CMK (cell line): Measurements from ENCODE around the gene MAPKAP1.

Experiments
- DNase-seq: peaks from one replicate; pipeline ENCODE4 v3.0.0-alpha.2; 2010; ENCODE audit warnings: low read depth

MAPKAP1 gene

GRCh38 chr9:125479846-125480615, 227.0 kb downstream of the MAPKAP1 start:
- no peak for DNase-seq

GRCh38 chr9:125477089-125477544, 229.9 kb downstream of the MAPKAP1 start:
- DNase-seq: no peak

DNA sequence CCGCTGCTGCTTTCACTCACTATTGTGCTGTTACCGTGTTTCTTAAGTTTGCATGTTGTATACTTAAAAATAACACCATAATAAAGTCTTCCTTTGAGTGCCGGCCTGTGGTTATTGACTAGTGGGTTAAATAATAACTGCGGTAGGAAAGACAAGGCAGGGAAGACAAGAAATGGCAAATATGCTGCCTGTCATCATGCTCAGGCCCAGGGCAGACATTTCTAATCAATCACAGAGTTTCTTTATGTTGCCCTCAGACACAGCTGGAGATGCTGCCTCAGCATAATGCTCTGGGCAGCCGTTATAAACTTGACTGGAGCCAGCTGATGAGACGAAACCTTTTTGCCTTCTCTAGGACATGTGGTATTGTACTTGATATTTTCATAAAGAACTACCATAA, 230.4 kb downstream of the MAPKAP1 start:
- no peak for DNase-seq

- no peak for DNase-seq
Observed at GRCh38 chr9:125475385-125475784, 231.6 kb downstream of the MAPKAP1 start.

DNA sequence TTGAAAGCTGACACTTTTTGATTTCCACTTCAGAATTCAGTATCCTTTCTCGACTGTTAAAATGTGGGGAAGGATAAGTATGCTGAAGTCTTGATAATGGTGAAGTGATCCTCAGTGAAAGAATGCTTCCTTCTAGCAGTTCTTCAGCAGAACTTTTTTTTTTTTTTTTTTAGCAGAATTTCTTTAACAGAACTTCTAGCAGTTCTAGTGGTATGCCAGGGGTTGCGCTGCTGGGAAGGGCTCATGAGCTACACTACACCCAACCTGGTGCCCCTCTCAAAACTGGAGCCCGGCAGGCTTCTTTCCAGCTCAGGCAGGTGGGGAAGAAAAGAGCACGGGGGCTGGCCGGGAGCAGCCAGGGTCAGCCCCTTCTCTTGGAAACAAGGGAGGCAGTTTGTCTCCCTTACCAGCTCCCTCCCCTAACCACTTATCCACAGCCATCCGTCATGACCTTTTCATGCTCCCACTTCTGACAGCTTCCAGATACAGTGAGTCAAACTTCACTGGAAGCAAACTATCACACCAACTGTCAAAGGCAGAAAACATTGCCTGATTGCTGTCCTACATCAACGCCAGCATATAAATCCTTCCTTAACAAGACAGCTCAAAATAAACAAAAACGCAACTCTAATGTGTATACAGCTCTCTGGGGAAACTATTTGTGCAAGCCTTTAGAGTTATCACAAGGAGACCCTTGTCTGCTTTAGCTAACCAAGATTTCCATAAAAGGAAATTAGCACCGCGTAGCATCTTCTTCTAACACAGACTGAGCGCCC, 233.9 kb downstream of the MAPKAP1 start:
- DNase-seq: no peak

GRCh38 chr9:125472562-125472925, 234.5 kb downstream of the MAPKAP1 start:
- DNase-seq: no peak

- DNase-seq: no peak
Observed at GRCh38 chr9:125470767-125471580, 236.0 kb downstream of the MAPKAP1 start.

DNA sequence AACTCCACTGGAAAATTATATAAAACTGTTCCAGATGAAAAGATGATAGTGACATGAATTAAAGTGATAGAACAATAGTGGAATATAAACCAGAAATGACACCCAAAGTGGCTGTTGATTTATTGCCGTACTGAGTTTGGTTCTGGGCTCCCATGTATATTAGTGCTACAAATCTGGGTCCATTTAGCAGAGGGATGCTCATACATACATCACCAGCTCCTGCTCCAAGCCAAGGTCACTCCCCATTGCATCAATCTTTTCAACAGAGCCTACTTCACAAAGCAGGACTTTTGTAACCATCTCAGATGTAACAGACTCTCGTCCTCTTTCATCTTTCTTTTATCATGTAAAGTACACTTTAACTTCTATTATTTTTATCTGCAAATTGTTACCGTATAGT, 236.8 kb downstream of the MAPKAP1 start:
- DNase-seq: no peak

GRCh38 chr9:125468646-125469045, 238.4 kb downstream of the MAPKAP1 start:
- DNase-seq: no peak

DNA sequence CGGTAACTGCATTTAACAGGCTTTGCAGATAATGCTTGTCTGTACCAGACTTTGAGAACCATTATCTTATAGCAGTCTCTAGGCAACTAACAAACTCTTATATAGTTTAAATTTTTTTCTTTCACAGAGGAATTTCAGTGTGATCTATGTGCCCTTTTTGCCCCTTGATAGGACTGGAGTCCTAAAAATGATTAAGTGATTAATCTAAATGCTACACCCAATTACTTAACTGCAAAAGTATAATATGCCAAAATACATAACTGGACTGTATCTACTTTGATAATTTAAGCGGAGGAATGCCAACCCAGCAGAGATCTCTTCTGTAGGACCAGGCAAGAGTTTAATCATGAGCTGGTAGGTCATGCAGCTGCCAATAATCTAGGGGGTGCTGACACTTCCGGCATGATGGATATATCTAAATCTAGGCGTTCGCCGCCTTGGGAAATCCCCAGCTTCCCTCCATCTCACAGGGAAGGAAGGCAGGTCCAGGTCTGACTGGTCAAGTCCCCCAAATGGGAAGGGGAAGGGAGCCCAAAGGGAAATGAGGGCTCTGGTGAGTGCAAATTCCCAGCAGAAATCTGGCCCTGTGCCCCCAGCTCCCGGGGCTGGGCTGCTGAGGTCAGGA, 239.8 kb downstream of the MAPKAP1 start:
- no peak for DNase-seq

GRCh38 chr9:125466411-125466810, 240.6 kb downstream of the MAPKAP1 start:
- DNase-seq: no peak

- no peak for DNase-seq
Observed at GRCh38 chr9:125464591-125465385, 242.2 kb downstream of the MAPKAP1 start.

DNA sequence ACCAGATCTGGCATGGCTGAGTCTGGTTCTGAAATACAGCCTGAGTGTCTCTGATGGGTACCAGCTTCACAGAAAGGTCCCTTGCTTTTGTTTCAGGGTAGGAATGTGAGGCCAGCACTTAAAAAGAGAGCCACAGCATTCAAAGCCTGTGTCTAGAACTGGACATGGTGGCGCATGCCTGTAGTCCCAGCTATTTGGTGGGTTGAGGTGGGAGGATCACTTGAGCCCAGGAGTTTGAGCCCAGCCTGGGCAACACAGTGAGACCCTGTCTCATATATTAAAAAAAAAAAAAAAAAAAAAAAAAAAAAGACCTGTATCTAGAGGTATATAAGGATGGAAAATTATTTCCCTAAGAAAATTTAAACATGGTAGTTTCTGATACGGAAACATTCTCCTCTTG, 243.1 kb downstream of the MAPKAP1 start:
- no peak for DNase-seq

DNA sequence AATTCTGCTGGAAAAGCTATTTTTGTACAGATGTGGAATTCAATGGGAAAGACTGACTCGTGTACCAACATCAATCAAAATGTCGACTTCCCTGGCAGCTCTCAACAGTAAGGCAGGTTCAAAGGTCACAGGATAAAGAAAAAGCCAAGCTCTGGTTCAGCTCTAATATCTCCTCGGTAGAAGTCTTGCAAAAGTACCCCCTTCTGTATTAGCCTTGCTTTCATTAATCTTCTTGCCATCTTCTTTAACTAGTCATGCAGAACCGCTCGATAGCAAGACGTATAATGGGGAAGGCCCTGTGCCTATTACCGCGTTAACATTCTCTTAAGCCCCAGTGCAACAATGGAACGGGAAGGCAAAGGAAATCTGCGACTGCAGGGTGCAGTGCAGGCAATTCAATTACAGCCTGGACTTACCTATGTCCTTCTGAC, 244.1 kb downstream of the MAPKAP1 start:
- no peak for DNase-seq

- DNase-seq: no peak
Observed at GRCh38 chr9:125461636-125462190, 245.3 kb downstream of the MAPKAP1 start.

GRCh38 chr9:125460883-125461635, 245.9 kb downstream of the MAPKAP1 start:
- DNase-seq: no peak

- DNase-seq: no peak
Observed at GRCh38 chr9:125460346-125460745, 246.7 kb downstream of the MAPKAP1 start.

DNA sequence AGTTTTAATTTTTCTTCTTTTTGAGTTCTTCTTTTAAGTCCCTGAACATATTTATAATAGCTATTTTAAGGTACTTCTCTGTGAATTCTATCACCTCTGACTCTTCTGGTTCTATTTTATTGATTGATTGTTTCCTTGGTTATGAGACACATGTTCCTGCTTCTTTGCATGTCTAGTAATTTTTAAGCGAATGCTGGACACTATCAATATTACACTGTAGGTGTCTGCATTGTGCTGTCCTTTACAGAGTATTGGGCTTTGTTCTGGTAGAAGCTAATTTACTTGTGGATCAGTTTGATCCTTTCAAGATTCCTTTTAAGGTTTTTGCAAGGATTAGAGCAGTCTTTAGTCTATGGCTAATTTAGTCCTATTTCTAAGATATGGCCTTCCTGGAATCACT, 249.7 kb downstream of the MAPKAP1 start:
- no peak for DNase-seq

DNA sequence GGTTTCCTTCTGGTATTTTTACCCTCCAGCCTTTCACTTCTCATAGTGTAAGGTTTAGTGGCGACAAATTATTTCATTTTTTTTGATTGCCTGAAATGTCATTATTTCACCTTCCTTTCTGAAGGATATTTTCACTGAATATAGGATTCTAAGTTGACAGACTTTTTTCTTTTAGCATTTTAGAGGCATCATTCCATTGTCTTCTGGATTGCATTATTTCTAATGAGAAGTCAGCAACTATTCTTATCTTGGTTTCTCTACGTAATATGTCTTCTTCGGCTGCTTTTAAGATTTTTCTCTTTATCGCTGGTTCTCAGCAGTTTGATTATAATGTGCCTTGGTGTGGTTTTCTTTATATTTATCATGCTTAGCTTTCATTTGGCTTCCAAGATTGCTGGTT, 251.1 kb downstream of the MAPKAP1 start:
- DNase-seq: no peak

GRCh38 chr9:125455132-125455531, 251.9 kb downstream of the MAPKAP1 start:
- DNase-seq: no peak
